Neural cell (in vitro differentiated cells): ENCODE results near the gene ATF6. TPM values are rescaled to one million over a fixed set of nuclear protein-coding genes. Genes with fewer than 3 reads are reported as not detected.

Source experiments
- H2AFZ ChIP-seq: fragments of 200-600, 300-800 bp; sonication (generic), shearing (Covaris generic); 2 replicates; pipeline ENCODE4 v1.6.0; 2014; ENCODE audit warnings: low read depth, mild to moderate bottlenecking, antibody characterized with exemption, low read length, moderate library complexity
- H3F3A ChIP-seq: fragments of 200-600 bp; shearing (Covaris generic); 2 replicates; pipeline ENCODE4 v1.6.1; 2016; ENCODE audit warnings: mild to moderate bottlenecking, moderate library complexity, mixed read lengths, antibody characterized with exemption, low read length; ENCODE audit not compliant: insufficient read depth, poor library complexity, severe bottlenecking
- H3K27ac ChIP-seq: fragments of 200-600, 300-800 bp; sonication (generic), shearing (Covaris generic); 2 replicates; pipeline ENCODE4 v1.5.1; 2014; ENCODE audit warnings: mild to moderate bottlenecking, low read length, moderate library complexity
- H3K27me3 ChIP-seq: fragments of 300-800, 200-600 bp; sonication (generic), shearing (Covaris generic); 2 replicates; pipeline ENCODE4 v1.6.0; 2014; ENCODE audit warnings: mild to moderate bottlenecking, low read depth, low read length, moderate library complexity; ENCODE audit not compliant: insufficient read depth
- H3K36me3 ChIP-seq: fragments of 300-800, 200-600 bp; sonication (generic), shearing (Covaris generic); 2 replicates; pipeline ENCODE4 v1.5.1; 2014; ENCODE audit warnings: mild to moderate bottlenecking, antibody characterized with exemption, low read length, moderate library complexity; ENCODE audit not compliant: insufficient read depth
- H3K4me2 ChIP-seq: fragments of 300-800, 200-600 bp; sonication (generic), shearing (Covaris generic); 2 replicates; pipeline ENCODE4 v1.6.0; 2014; ENCODE audit warnings: mild to moderate bottlenecking, low read length
- H3K4me3 ChIP-seq: fragments of 300-800, 200-600 bp; sonication (generic), shearing (Covaris generic); 2 replicates; pipeline ENCODE4 v1.5.1; 2014; ENCODE audit warnings: mild to moderate bottlenecking, low read length, moderate library complexity
- H3K79me2 ChIP-seq: fragments of 200-600 bp; shearing (Covaris generic); replicated peaks from 2 replicates; pipeline ENCODE4 v1.6.0; 2014; ENCODE audit warnings: mild to moderate bottlenecking, low read length, moderate library complexity; ENCODE audit not compliant: insufficient read depth
- H3K9ac ChIP-seq: fragments of 300-800, 200-600 bp; sonication (generic), shearing (Covaris generic); 2 replicates; pipeline ENCODE4 v1.6.1; 2016; ENCODE audit warnings: mild to moderate bottlenecking, low read length, mixed read lengths
- H3K9me2 ChIP-seq: fragments of 200-600 bp; shearing (Covaris generic); 2 replicates; pipeline ENCODE4 v1.6.1; 2016; ENCODE audit warnings: mild to moderate bottlenecking, low read length, mixed read lengths; ENCODE audit not compliant: insufficient read depth
- H3K9me3 ChIP-seq: fragments of 200-600, 300-800 bp; sonication (generic), shearing (Covaris generic); 2 replicates; pipeline ENCODE4 v1.6.1; 2016; ENCODE audit warnings: mild to moderate bottlenecking, mixed run types, low read length, moderate library complexity, mixed read lengths
- H4K20me1 ChIP-seq: fragments of 200-600 bp; shearing (Covaris generic); 2 replicates; pipeline ENCODE4 v1.6.1; 2016; ENCODE audit warnings: mild to moderate bottlenecking, mixed run types; ENCODE audit not compliant: insufficient read depth
- CTCF ChIP-seq: fragments of 450-650 bp; IDR thresholded peaks from 2 replicates; pipeline ENCODE4 v1.5.1; 2014; ENCODE audit warnings: antibody characterized with exemption, mild to moderate bottlenecking, moderate library complexity; ENCODE audit not compliant: poor library complexity, severe bottlenecking
- EP300 ChIP-seq: fragments of 450-650 bp; conservative IDR thresholded peaks from 2 replicates; pipeline ENCODE4 v1.6.1; 2014; ENCODE audit warnings: antibody characterized with exemption, mild to moderate bottlenecking, moderate library complexity; ENCODE audit not compliant: poor library complexity, severe bottlenecking
- EZH2 ChIP-seq: fragments of 200-600, 300-800 bp; shearing (Covaris generic), sonication (generic); IDR thresholded peaks from 2 replicates; pipeline ENCODE4 v1.6.1; 2014; ENCODE audit warnings: antibody characterized with exemption, low read length, borderline replicate concordance, mild to moderate bottlenecking; ENCODE audit not compliant: insufficient read depth, poor library complexity, severe bottlenecking
- MXI1 ChIP-seq: fragments of 450-650 bp; conservative IDR thresholded peaks from 2 replicates; pipeline ENCODE4 v1.6.1; 2014; ENCODE audit warnings: antibody characterized with exemption, mild to moderate bottlenecking; ENCODE audit not compliant: poor library complexity, severe bottlenecking
- POLR2AphosphoS5 ChIP-seq: IDR thresholded peaks from 2 replicates; pipeline ENCODE4 v1.6.1; 2012
- RAD21 ChIP-seq: fragments of 450-650 bp; conservative IDR thresholded peaks from 2 replicates; pipeline ENCODE4 v1.6.1; 2014; ENCODE audit warnings: antibody characterized with exemption, mild to moderate bottlenecking, moderate library complexity
- REST ChIP-seq: IDR thresholded peaks from 2 replicates; pipeline ENCODE4 v1.6.1; 2012; ENCODE audit warnings: borderline replicate concordance
- SMC3 ChIP-seq: fragments of 450-650 bp; conservative IDR thresholded peaks from 2 replicates; pipeline ENCODE4 v1.6.1; 2014; ENCODE audit warnings: antibody characterized with exemption, mild to moderate bottlenecking, moderate library complexity; ENCODE audit not compliant: poor library complexity
- TAF1 ChIP-seq: IDR thresholded peaks from 2 replicates; pipeline ENCODE4 v1.6.1; 2012; ENCODE audit warnings: low read depth
- polyA plus RNA-seq: library from polyadenylated mRNA; depleted of rRNA; stranded (reverse); fragments of >200 nt; gene quantifications from 2 replicates; pipeline ENCODE4 v1.2.3, GENCODE V29; 2014

Gene ATF6
- polyA plus RNA-seq, 1 donor from 2014 or later: 16.6 TPM

- Histone ChIP-seq H3K4me3 (no peak overlapping the region), H3K9me3 (no peaks in the 10 kb centered on the region), H4K20me1 (no peaks in the 10 kb centered on the region), H3K9ac (no peak overlapping the region), H3F3A (no peaks in the 10 kb centered on the region), H3K36me3 (no peaks in the 10 kb centered on the region), H3K4me2 (no peak overlapping the region), H3K27me3 (peaks cover 3% of the 10 kb centered on the region), H2AFZ (no peak overlapping the region), H3K79me2 (no peaks in the 10 kb centered on the region), H3K27ac (no peak overlapping the region), H3K9me2 (no peaks in the 10 kb centered on the region)
- no peak for TF ChIP-seq EZH2
Measured at GRCh38 chr1:161730050-161730564, 36.0 kb upstream of the ATF6 start.

GRCh38 chr1:161731241-161731640 is 34.9 kb upstream of the ATF6 start:
- no peak overlapping the region for H3K27ac ChIP-seq
- H3K79me2 ChIP-seq: no peaks in the 10 kb centered on the region
- no peaks in the 10 kb centered on the region for H4K20me1 ChIP-seq
- no peak overlapping the region for H2AFZ ChIP-seq
- no peaks in the 10 kb centered on the region for H3K36me3 ChIP-seq
- no peaks in the 10 kb centered on the region for H3F3A ChIP-seq
- TF ChIP-seq EZH2 (no peak), MXI1 (no peak), EP300 (no peak), TAF1 (no peak), RAD21 (no peak), CTCF (no peak), POLR2AphosphoS5 (no peak), REST (no peak), SMC3 (no peak)
- H3K9me2 ChIP-seq: no peaks in the 10 kb centered on the region
- peaks cover 3% of the 10 kb centered on the region for H3K27me3 ChIP-seq
- no peaks in the 10 kb centered on the region for H3K9me3 ChIP-seq
- no peak overlapping the region for H3K4me3 ChIP-seq
- H3K4me2 ChIP-seq: no peak overlapping the region
- H3K9ac ChIP-seq: no peak overlapping the region
